GM12878 (cell line): ENCODE measurements around the gene DHRS7B. TPM values are rescaled to one million over a fixed set of nuclear protein-coding genes. Genes with fewer than 3 reads are reported as not detected.

Source experiments
- ATAC-seq: fragments of 200-7000 bp; cut with Tn5 transposase; 3 replicates; pipeline ENCODE4 v1.9.1; 2020; ENCODE audit warnings: mild to moderate bottlenecking, moderate library complexity
- BruUV-seq: library from RNA; stranded (reverse); fragments of 400-500 nt; replicated peaks from 2 replicates; lab custom pipeline; 2021; lab: Mats Ljungman, UMichigan
- CTCF ChIA-PET: fragments of 300-600 bp; sonication (Branson Sonifier 250); formaldehyde crosslinking; extraction: SDS; loops from one replicate; lab custom pipeline; 2021; ENCODE audit warnings: inconsistent platforms; lab: Yijun Ruan, JAX
- POLR2A ChIA-PET: fragments of 350-600 bp; formaldehyde crosslinking; extraction: SDS; loops from one replicate; lab custom pipeline; 2021; ENCODE audit warnings: inconsistent platforms; lab: Charles Lee
- RAD21 ChIA-PET: fragments of 300-600 bp; sonication (Branson Sonifier 250); formaldehyde crosslinking; loops from one replicate; lab custom pipeline; 2023; ENCODE audit warnings: antibody characterized with exemption; ENCODE audit not compliant: unreplicated experiment; lab: Charles Lee
- SMC1A ChIA-PET: fragments of 300-600 bp; sonication (Branson Sonifier 250); formaldehyde crosslinking; loops from one replicate; lab custom pipeline; 2023; ENCODE audit not compliant: unreplicated experiment, uncharacterized antibody; lab: Charles Lee
- DNase-seq: peaks from one replicate; pipeline ENCODE4 v3.0.0-alpha.2; 2011; ENCODE audit warnings: low read depth, low spot score
- FAIRE-seq: peaks from 3 replicates; lab custom pipeline; 2011; peaks lifted over from hg19 to GRCh38; lab: Jason Lieb, UNC
- H2AFZ ChIP-seq: 2 replicates; pipeline ENCODE4 v1.6.0; 2011; ENCODE audit warnings: low read depth, low read length, control low read depth; ENCODE audit not compliant: control insufficient read depth
- H3K27ac ChIP-seq: 2 replicates; pipeline ENCODE4 v1.5.1; 2011; ENCODE audit warnings: control low read depth; ENCODE audit not compliant: control insufficient read depth, insufficient read depth
- H3K27me3 ChIP-seq, 2 experiments: replicated peaks in 1 of 2; 2 replicates each; pipeline versions ENCODE4 v1.6.0 to v1.6.1; 2011; ENCODE audit warnings: low read length in 1 of 2; ENCODE audit not compliant: control insufficient read depth in 2 of 2, insufficient read depth in 2 of 2
- H3K36me3 ChIP-seq, 2 experiments: 2 replicates each; pipeline ENCODE4 v1.5.1; 2011; ENCODE audit warnings: low read length in 1 of 2; ENCODE audit not compliant: control insufficient read depth in 2 of 2, insufficient read depth in 2 of 2
- H3K4me1 ChIP-seq: 2 replicates; pipeline ENCODE4 v1.6.1; 2011; ENCODE audit warnings: mild to moderate bottlenecking, low read length, moderate library complexity, mixed read lengths; ENCODE audit not compliant: control insufficient read depth, insufficient read depth
- H3K4me2 ChIP-seq: 2 replicates; pipeline ENCODE4 v1.6.0; 2011; ENCODE audit warnings: control low read depth; ENCODE audit not compliant: control insufficient read depth, insufficient read depth
- H3K4me3 ChIP-seq: fragments of 200-600 bp; sonication (generic); 2 replicates; pipeline ENCODE4 v1.5.1; 2016
- H3K79me2 ChIP-seq: 2 replicates; pipeline ENCODE4 v1.6.0; 2011; ENCODE audit warnings: low read length; ENCODE audit not compliant: control insufficient read depth, insufficient read depth
- H3K9ac ChIP-seq: 2 replicates; pipeline ENCODE4 v1.8.0; 2011; ENCODE audit warnings: low read length, control low read depth, mixed read lengths; ENCODE audit not compliant: control insufficient read depth, insufficient read depth
- H3K9me3 ChIP-seq: replicated peaks from 3 replicates; pipeline ENCODE4 v1.5.1; 2011; ENCODE audit warnings: mild to moderate bottlenecking, low read length; ENCODE audit not compliant: control insufficient read depth, insufficient read depth
- H4K20me1 ChIP-seq: 2 replicates; pipeline ENCODE4 v1.6.0; 2011; ENCODE audit not compliant: control insufficient read depth, insufficient read depth
- EP300 ChIP-seq, 2 experiments: fragments of 150-350 bp in 1 of 2; IDR thresholded peaks; 2 replicates each; pipeline ENCODE4 v1.6.1; 2011 to 2012; ENCODE audit warnings: low read depth in 2 of 2, low read length in 2 of 2, borderline replicate concordance in 1 of 2, improper control_type of control experiment in 1 of 2, inconsistent platforms in 1 of 2; ENCODE audit not compliant: control insufficient read depth in 1 of 2
- EZH2 ChIP-seq: IDR thresholded peaks from 2 replicates; pipeline ENCODE4 v1.6.1; 2012; ENCODE audit warnings: low read depth, mild to moderate bottlenecking, control low read depth, inconsistent platforms, low read length, borderline replicate concordance; ENCODE audit not compliant: control insufficient read depth
- JUNB ChIP-seq: IDR thresholded peaks from 2 replicates; pipeline ENCODE4 v1.6.1; 2016; ENCODE audit warnings: antibody characterized with exemption, mild to moderate bottlenecking
- NFYB ChIP-seq: IDR thresholded peaks from 2 replicates; pipeline ENCODE4 v1.6.1; 2011; ENCODE audit warnings: low read depth, mild to moderate bottlenecking, low read length, improper control_type of control experiment, moderate library complexity; ENCODE audit not compliant: insufficient read depth
- POU2F2 ChIP-seq: IDR thresholded peaks from 3 replicates; pipeline ENCODE4 v1.6.1; 2011; ENCODE audit warnings: low read depth, mild to moderate bottlenecking, low read length, borderline replicate concordance
- RB1 ChIP-seq: fragments of 450-650 bp; formaldehyde crosslinking; IDR thresholded peaks from 2 replicates; pipeline ENCODE4 v1.6.1; 2017; ENCODE audit warnings: mild to moderate bottlenecking, borderline replicate concordance
- SMARCA5 ChIP-seq: fragments of 450-650 bp; IDR thresholded peaks from 2 replicates; pipeline ENCODE4 v1.6.1; 2017; ENCODE audit warnings: mild to moderate bottlenecking
- STAT1 ChIP-seq: fragments of 450-650 bp; conservative IDR thresholded peaks from 2 replicates; pipeline ENCODE4 v1.6.1; 2014; ENCODE audit warnings: antibody characterized with exemption, mild to moderate bottlenecking
- ZNF622 ChIP-seq: fragments of 450-650 bp; IDR thresholded peaks from 2 replicates; pipeline ENCODE4 v1.6.1; 2017; ENCODE audit warnings: mild to moderate bottlenecking, inconsistent platforms
- WGBS: methylation state at CpG from one replicate; pipeline ENCODE4 v1.1.6; 2016; ENCODE audit warnings: low lambda C conversion rate; ENCODE audit not compliant: insufficient replicate concordance, insufficient coverage; ENCODE audit errors: missing lambda C conversion rate; 5-methylcytosine and 5-hydroxymethylcytosine counted together
- in situ Hi-C: fragments of 300-500 bp; cut with MboI; formaldehyde crosslinking; loops from 9 replicates; pipeline ENCODE4 v1.14.3; 2018; ENCODE audit warnings: mixed read lengths
- intact Hi-C: fragments of 100-400 bp; cut with micrococcal nuclease; formaldehyde crosslinking; loops from one replicate; pipeline ENCODE4 v1.14.2; 2022; ENCODE audit not compliant: unreplicated experiment
- polyA plus RNA-seq, 11 experiments: library from polyadenylated mRNA; depleted of rRNA in 4 of 11; unstranded in 6 of 11; stranded (reverse) in 5 of 11; fragments of >200 nt; fragmentation: Nextera tagmentation in 4 of 11; fragmentation: Illumina TruSeq in 1 of 11; extraction: Ambion mirVana in 4 of 11; extraction: Trizol in 1 of 11; gene quantifications; 1 replicate in 1 of 11; 2 replicates in 10 of 11; pipeline versions ENCODE4 v1.2.1 to v1.2.3, GENCODE V29; 2011 to 2016; ENCODE audit warnings: inconsistent platforms in 2 of 11, missing spikeins in 2 of 11, low read depth in 1 of 11
- total RNA-seq, 4 experiments: library from RNA; depleted of rRNA in 3 of 4; stranded (reverse); fragments of >200 nt in 3 of 4; fragmentation: Illumina TruSeq in 1 of 4; extraction: Trizol in 1 of 4; gene quantifications; 2 replicates each; pipeline versions ENCODE4 v1.2.1 to v1.2.3, GENCODE V29; 2013 to 2021
- TF ChIP-seq, protein P1 (sequence below): fragments of 450-650 bp; IDR thresholded peaks from 2 replicates; pipeline ENCODE4 v1.6.1; 2018; ENCODE audit warnings: borderline replicate concordance, mild to moderate bottlenecking; ENCODE audit not compliant: partially characterized antibody

Gene DHRS7B
- total and polyA plus RNA-seq, 10 of the 15 experiments (the other 5 are each of a cell fraction or from before 2014, with no cell fraction given): 11.1 to 35.6 (median 23.0) TPM

DNA sequence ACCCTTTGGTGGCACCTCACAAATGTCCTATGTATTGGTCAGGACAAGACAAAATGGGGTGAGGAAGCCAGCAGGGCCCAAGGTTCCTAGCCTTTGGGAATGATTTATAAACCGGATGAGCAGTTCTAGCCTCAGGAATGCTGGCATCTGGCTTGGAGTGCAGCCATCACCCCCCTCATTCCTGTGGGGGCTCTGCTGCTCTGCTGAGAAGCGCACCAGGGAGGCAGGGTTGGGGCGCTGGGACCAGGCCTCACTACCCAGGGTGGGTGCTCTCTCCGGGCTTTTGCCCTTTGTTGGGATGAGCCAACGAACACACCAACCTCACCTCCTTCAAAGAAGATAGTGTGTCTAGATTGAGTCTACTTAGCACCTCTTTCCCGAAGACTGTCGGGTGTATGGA is 47.9 kb downstream of the DHRS7B start:
- ChIA-PET RAD21 (no interaction called here), CTCF (interaction anchor here (1.0 to 1.1 kb wide), 2 partner anchors 45 to 55 kb away, joined by 3 read pairs; no protein-coding TSS in a partner anchor), POLR2A (no interaction called here), SMC1A (no interaction called here)
- in situ Hi-C loops (no loop called here), intact Hi-C loops (no loop called here)
- H3K79me2 ChIP-seq: no peaks in the 10 kb centered on the region
- TF ChIP-seq JUNB: no peak
- TF ChIP-seq EP300 (IDR thresholded peaks at IDR 0.05; ENCODE audit: borderline replicate concordance in 1 of 2, control insufficient read depth in 1 of 2, low read depth in 2 of 2, low read length in 2 of 2): no peak
- no peak for TF ChIP-seq ZNF622
- H4K20me1 ChIP-seq: no peaks in the 10 kb centered on the region
- no peak for FAIRE-seq
- no peak overlapping the region for H3K4me2 ChIP-seq
- BruUV-seq: no TSS peak
- H3K9me3 ChIP-seq: no peaks in the 10 kb centered on the region
- no peak for DNase-seq
- H3K4me3 ChIP-seq: no peak overlapping the region
- H3K27ac ChIP-seq: no peak overlapping the region
- WGBS: 96% methylated on average over 7 of the region's 7 CpGs
- peaks cover 4 to 7% of the 10 kb centered on the region in 2 experiments; a peak in 3 of 4 replicates for H3K36me3 ChIP-seq
- H3K4me1 ChIP-seq: peaks cover 14% of the 10 kb centered on the region
- no peak overlapping the region for H3K9ac ChIP-seq
- H3K27me3 ChIP-seq: no peaks in the 10 kb centered on the region
- H2AFZ ChIP-seq: no peak overlapping the region
- no peak for ATAC-seq

- RAD21 ChIA-PET: no interaction called here
- Histone ChIP-seq H4K20me1 (no peaks in the 10 kb centered on the region), H3K9me3 (no peaks in the 10 kb centered on the region), H3K79me2 (no peaks in the 10 kb centered on the region), H3K4me2 (no peak overlapping the region), H2AFZ (no peak overlapping the region), H3K4me1 (peaks cover 3% of the 10 kb centered on the region), H3K27ac (no peak overlapping the region), H3K4me3 (no peak overlapping the region), H3K9ac (no peak overlapping the region), H3K36me3 (peaks cover 4 to 7% of the 10 kb centered on the region in 2 experiments; a peak in 3 of 4 replicates), H3K27me3 (no peaks in the 10 kb centered on the region)
- no peak for DNase-seq
- POLR2A ChIA-PET: no interaction called here
- in situ Hi-C loops: no loop called here
- WGBS: 94% methylated on average over 9 of the region's 12 CpGs
- CTCF ChIA-PET: interaction anchor here (1.0 to 2.8 kb wide), 2 partner anchors 58 to 63 kb away, joined by 5 to 7 read pairs; no protein-coding TSS in a partner anchor
- ATAC-seq: no peak
- FAIRE-seq: no peak
- SMC1A ChIA-PET: no interaction called here
- intact Hi-C loops: no loop called here
- BruUV-seq: no TSS peak
- no peak for TF ChIP-seq EZH2
- TF ChIP-seq, protein P1, sequence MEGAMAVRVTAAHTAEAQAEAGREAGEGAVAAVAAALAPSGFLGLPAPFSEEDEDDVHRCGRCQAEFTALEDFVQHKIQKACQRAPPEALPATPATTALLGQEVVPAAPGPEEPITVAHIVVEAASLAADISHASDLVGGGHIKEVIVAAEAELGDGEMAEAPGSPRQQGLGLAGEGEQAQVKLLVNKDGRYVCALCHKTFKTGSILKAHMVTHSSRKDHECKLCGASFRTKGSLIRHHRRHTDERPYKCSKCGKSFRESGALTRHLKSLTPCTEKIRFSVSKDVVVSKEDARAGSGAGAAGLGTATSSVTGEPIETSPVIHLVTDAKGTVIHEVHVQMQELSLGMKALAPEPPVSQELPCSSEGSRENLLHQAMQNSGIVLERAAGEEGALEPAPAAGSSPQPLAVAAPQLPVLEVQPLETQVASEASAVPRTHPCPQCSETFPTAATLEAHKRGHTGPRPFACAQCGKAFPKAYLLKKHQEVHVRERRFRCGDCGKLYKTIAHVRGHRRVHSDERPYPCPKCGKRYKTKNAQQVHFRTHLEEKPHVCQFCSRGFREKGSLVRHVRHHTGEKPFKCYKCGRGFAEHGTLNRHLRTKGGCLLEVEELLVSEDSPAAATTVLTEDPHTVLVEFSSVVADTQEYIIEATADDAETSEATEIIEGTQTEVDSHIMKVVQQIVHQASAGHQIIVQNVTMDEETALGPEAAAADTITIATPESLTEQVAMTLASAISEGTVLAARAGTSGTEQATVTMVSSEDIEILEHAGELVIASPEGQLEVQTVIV: no peak
- no peak for TF ChIP-seq SMARCA5
- no peak for TF ChIP-seq STAT1
- TF ChIP-seq EP300 (IDR thresholded peaks at IDR 0.05; ENCODE audit: borderline replicate concordance in 1 of 2, control insufficient read depth in 1 of 2, low read depth in 2 of 2, low read length in 2 of 2): no peak
- no peak for TF ChIP-seq POU2F2
- TF ChIP-seq RB1: no peak
- TF ChIP-seq NFYB: no peak
These were observed 50.1 kb downstream of the DHRS7B start for GRCh38 chr17:21176773-21177395.
